Uterus (tissue), 4 donors: ENCODE measurements around the gene PRKN. TPM values are rescaled to one million over a fixed set of nuclear protein-coding genes. Genes with fewer than 3 reads are reported as not detected.
"Not testable (repeated sequence)": the region's sequence is repeated elsewhere in the genome, so short reads cannot be mapped to it uniquely, and the experiment has no call there.

ENCODE experiments used
- DNase-seq, 2 donors: peaks; one replicate each; pipeline ENCODE4 v3.0.0-alpha.2; 2019 to 2020
- H3K27ac ChIP-seq, 2 donors: fragments of 200-600 bp; sonication (generic); 1 replicate in 1 of 2; 2 replicates in 1 of 2; pipeline ENCODE4 v1.5.1; 2016 to 2018
- H3K27me3 ChIP-seq, 2 donors: fragments of 200-600 bp; sonication (generic); one replicate each; pipeline ENCODE4 v1.5.1; 2018 to 2019; ENCODE audit warnings: control low read depth in 1 of 2
- H3K36me3 ChIP-seq, 2 donors: fragments of 200-600 bp; sonication (generic); one replicate each; pipeline ENCODE4 v1.5.1; 2019; ENCODE audit warnings: control low read depth in 1 of 2
- H3K4me1 ChIP-seq, 2 donors: fragments of 200-600 bp; sonication (generic); one replicate each; pipeline ENCODE4 v1.5.1; 2018 to 2019; ENCODE audit warnings: control low read depth in 1 of 2
- H3K4me3 ChIP-seq, 2 donors: fragments of 200-600 bp; sonication (generic); 1 replicate in 1 of 2; 2 replicates in 1 of 2; pipeline ENCODE4 v1.5.1; 2018 to 2019; ENCODE audit warnings: mild to moderate bottlenecking in 1 of 2
- H3K9me3 ChIP-seq, 2 donors: fragments of 200-600 bp; sonication (generic); one replicate each; pipeline ENCODE4 v1.5.1; 2019; ENCODE audit warnings: control low read depth in 1 of 2
- CTCF ChIP-seq, 4 experiments: fragments of 200-600 bp in 2 of 4; fragments of 450-650 bp in 2 of 4; sonication (generic) in 2 of 4; IDR thresholded peaks; one replicate each; pipeline ENCODE4 v1.5.1; 2016 to 2019; ENCODE audit warnings: antibody characterized with exemption in 4 of 4, mild to moderate bottlenecking in 2 of 4, moderate library complexity in 1 of 4
- POLR2A ChIP-seq, 2 donors: fragments of 450-650 bp; IDR thresholded peaks; one replicate each; pipeline ENCODE4 v1.6.1; 2016; ENCODE audit warnings: antibody characterized with exemption in 2 of 2, mild to moderate bottlenecking in 1 of 2, moderate library complexity in 1 of 2
- intact Hi-C: fragments of 100-400 bp; cut with DNase I; formaldehyde crosslinking; loops from one replicate; pipeline ENCODE4 v1.15.1; 2023; ENCODE audit warnings: low total_unique reads
- total RNA-seq, 4 donors: library from RNA; depleted of rRNA in 3 of 4; stranded (reverse); fragments of >200 nt in 3 of 4; gene quantifications; one replicate each; pipeline versions ENCODE4 v1.1.0 to v1.2.4, GENCODE V29; 2014 to 2023
- donor health status: DM: yes; HTN: yes; CAD: no.

The PRKN gene
- total RNA-seq, 4 donors from 2014 or later = 10.2 to 21.3 (median 13.1) TPM

- Histone ChIP-seq H3K36me3 (no peaks in the 10 kb centered on the region), H3K27me3 (no peaks in the 10 kb centered on the region), H3K27ac (no peak overlapping the region), H3K4me1 (no peaks in the 10 kb centered on the region), H3K4me3 (no peak overlapping the region), H3K9me3 (no peaks in the 10 kb centered on the region)
- TF ChIP-seq POLR2A (IDR thresholded peaks at IDR 0.05) (no peak), CTCF (IDR thresholded peaks at IDR 0.05) (no peak)
- DNase-seq = no peak
- intact Hi-C loops = no loop called here
These were observed 322.6 kb downstream of the PRKN start for GRCh38 chr6:162404951-162405350.

- Histone ChIP-seq H3K27ac (no peak overlapping the region), H3K4me1 (no peaks in the 10 kb centered on the region), H3K4me3 (no peak overlapping the region), H3K9me3 (no peaks in the 10 kb centered on the region), H3K36me3 (no peaks in the 10 kb centered on the region), H3K27me3 (no peaks in the 10 kb centered on the region)
- no peak for DNase-seq
- intact Hi-C loops = no loop called here
- no peak for TF ChIP-seq CTCF (IDR thresholded peaks at IDR 0.05)
- TF ChIP-seq POLR2A (IDR thresholded peaks at IDR 0.05) = no peak
These were observed 324.5 kb downstream of the PRKN start for GRCh38 chr6:162403031-162403430.

- Histone ChIP-seq H3K9me3 (no peaks in the 10 kb centered on the region), H3K4me1 (no peaks in the 10 kb centered on the region), H3K4me3 (no peak overlapping the region), H3K36me3 (no peaks in the 10 kb centered on the region), H3K27me3 (no peaks in the 10 kb centered on the region), H3K27ac (no peak overlapping the region)
- DNase-seq = no peak
- intact Hi-C loops = no loop called here
- TF ChIP-seq CTCF (IDR thresholded peaks at IDR 0.05) (no peak), POLR2A (IDR thresholded peaks at IDR 0.05) (no peak)
These were observed 332.4 kb downstream of the PRKN start for GRCh38 chr6:162395181-162395580.

GRCh38 chr6:162390961-162391811, 336.4 kb downstream of the PRKN start:
- intact Hi-C loops, H3K27ac ChIP-seq: not testable (repeated sequence)

GRCh38 chr6:162389343-162390085, 338.1 kb downstream of the PRKN start:
- no peak for DNase-seq
- H3K9me3 ChIP-seq = no peaks in the 10 kb centered on the region
- intact Hi-C loops = no loop called here
- no peaks in the 10 kb centered on the region for H3K4me1 ChIP-seq
- no peaks in the 10 kb centered on the region for H3K27me3 ChIP-seq
- no peak overlapping the region for H3K4me3 ChIP-seq
- no peaks in the 10 kb centered on the region for H3K36me3 ChIP-seq
- no peak for TF ChIP-seq CTCF (IDR thresholded peaks at IDR 0.05)
- TF ChIP-seq POLR2A (IDR thresholded peaks at IDR 0.05) = no peak
- no peak overlapping the region for H3K27ac ChIP-seq

More at GRCh38 chr6:162390961-162391811, 336.4 kb downstream of the PRKN start:
- H3K9me3 ChIP-seq, H3K27me3 ChIP-seq, H3K36me3 ChIP-seq, H3K4me1 ChIP-seq, H3K4me3 ChIP-seq: not testable (repeated sequence)
- peak; percentile 28 to 34 for DNase-seq
